Endothelial cell of umbilical vein (primary cell): ENCODE measurements around the gene KCNC4. TPM values are rescaled to one million over a fixed set of nuclear protein-coding genes. Genes with fewer than 3 reads are reported as not detected.

Source experiments
- BruUV-seq: library from RNA; stranded (reverse); fragments of 400-500 nt; replicated peaks from 2 replicates; lab custom pipeline; 2021; lab: Mats Ljungman, UMichigan
- CTCF ChIA-PET: fragments of 300-600, 350-600 bp; sonication (Branson Sonifier 250); formaldehyde crosslinking; loops from one replicate; lab custom pipeline; 2021; ENCODE audit warnings: antibody characterized with exemption, inconsistent platforms; lab: Charles Lee
- POLR2A ChIA-PET: fragments of 300-600, 350-600 bp; sonication (Branson Sonifier 250); formaldehyde crosslinking; loops from one replicate; lab custom pipeline; 2021; ENCODE audit warnings: antibody characterized with exemption, inconsistent platforms; lab: Charles Lee
- DNase-seq: peaks from one replicate; pipeline ENCODE4 v3.0.0-alpha.2; 2011; ENCODE audit warnings: low read depth, low spot score
- FAIRE-seq: peaks from 2 replicates; lab custom pipeline; 2011; peaks lifted over from hg19 to GRCh38; lab: Jason Lieb, UNC
- H2AFZ ChIP-seq: 2 replicates; pipeline ENCODE4 v1.6.0; 2012; ENCODE audit warnings: low read depth, low read length, control low read depth, inconsistent platforms
- H3K27ac ChIP-seq: 2 replicates; pipeline ENCODE4 v1.5.1; 2011; ENCODE audit warnings: low read depth, mild to moderate bottlenecking, control low read depth, low read length, moderate library complexity; ENCODE audit not compliant: insufficient read depth
- H3K27me3 ChIP-seq, 2 experiments: 2 replicates each; pipeline versions ENCODE4 v1.6.0 to v1.6.1; 2011; ENCODE audit warnings: low read length in 2 of 2, mixed read lengths in 1 of 2; ENCODE audit not compliant: control insufficient read depth in 2 of 2, insufficient read depth in 2 of 2
- H3K36me3 ChIP-seq, 2 experiments: 2 replicates in 1 of 2; 3 replicates in 1 of 2; pipeline ENCODE4 v1.5.1; 2011; ENCODE audit warnings: low read length in 2 of 2, mild to moderate bottlenecking in 1 of 2, moderate library complexity in 1 of 2; ENCODE audit not compliant: control insufficient read depth in 2 of 2, insufficient read depth in 2 of 2; ENCODE audit errors: extremely low read depth in 1 of 2
- H3K4me1 ChIP-seq: 3 replicates; pipeline ENCODE4 v1.5.1; 2011; ENCODE audit warnings: mild to moderate bottlenecking, low read length; ENCODE audit not compliant: control insufficient read depth, insufficient read depth; ENCODE audit errors: extremely low read depth
- H3K4me2 ChIP-seq: 2 replicates; pipeline ENCODE4 v1.6.1; 2011; ENCODE audit warnings: low read length, control low read depth, mixed read lengths; ENCODE audit not compliant: insufficient read depth
- H3K4me3 ChIP-seq, 3 experiments: fragments of 200-600 bp in 1 of 3; sonication (generic), shearing (Covaris generic) in 1 of 3; replicated peaks in 1 of 3; 2 replicates each; pipeline ENCODE4 v1.5.1; 2011 to 2016; ENCODE audit warnings: control low read depth in 3 of 3, low read length in 3 of 3, mild to moderate bottlenecking in 2 of 3, inconsistent platforms in 1 of 3, low read depth in 1 of 3, moderate library complexity in 1 of 3; ENCODE audit not compliant: insufficient read depth in 1 of 3
- H3K79me2 ChIP-seq: 2 replicates; pipeline ENCODE4 v1.6.0; 2012; ENCODE audit warnings: low read length, inconsistent platforms; ENCODE audit not compliant: control insufficient read depth, insufficient read depth
- H3K9ac ChIP-seq: replicated peaks from 2 replicates; pipeline ENCODE3; 2011; ENCODE audit warnings: low read length, control low read depth; ENCODE audit not compliant: insufficient read depth; ENCODE audit errors: extremely low read depth
- H3K9me1 ChIP-seq: replicated peaks from 3 replicates; pipeline ENCODE4 v1.6.0; 2011; ENCODE audit warnings: mild to moderate bottlenecking, low read length; ENCODE audit not compliant: control insufficient read depth, insufficient read depth; ENCODE audit errors: extremely low read depth
- H3K9me3 ChIP-seq: replicated peaks from 2 replicates; pipeline ENCODE4 v1.5.1; 2012; ENCODE audit warnings: low read length, inconsistent platforms; ENCODE audit not compliant: control insufficient read depth, insufficient read depth
- H4K20me1 ChIP-seq: replicated peaks from 2 replicates; pipeline ENCODE3; 2011; ENCODE audit warnings: mild to moderate bottlenecking, low read length; ENCODE audit not compliant: control insufficient read depth, insufficient read depth; ENCODE audit errors: extremely low read depth
- EZH2 ChIP-seq: IDR thresholded peaks from 2 replicates; pipeline ENCODE4 v1.6.1; 2012; ENCODE audit warnings: borderline replicate concordance, low read depth, mild to moderate bottlenecking, moderate library complexity, low read length, inconsistent platforms; ENCODE audit not compliant: severe bottlenecking
- FOS ChIP-seq: IDR thresholded peaks from 2 replicates; pipeline ENCODE4 v1.6.1; 2011; ENCODE audit warnings: mild to moderate bottlenecking, low read length, moderate library complexity, borderline replicate concordance; ENCODE audit not compliant: insufficient read depth
- GATA2 ChIP-seq: IDR thresholded peaks from 2 replicates; pipeline ENCODE4 v1.7.0; 2011; ENCODE audit warnings: low read depth, mild to moderate bottlenecking, moderate library complexity, mixed read lengths, low read length; ENCODE audit not compliant: insufficient read length, insufficient read depth
- MAX ChIP-seq: IDR thresholded peaks from 2 replicates; pipeline ENCODE4 v1.6.1; 2011; ENCODE audit not compliant: insufficient read depth, insufficient read length
- MYC ChIP-seq: IDR thresholded peaks from one replicate; pipeline ENCODE4 v1.6.1; 2011; ENCODE audit warnings: mild to moderate bottlenecking, low read depth, low read length
- POLR2A ChIP-seq: IDR thresholded peaks from 2 replicates; pipeline ENCODE4 v1.6.1; 2012; ENCODE audit warnings: low read depth, mild to moderate bottlenecking, control low read depth, low read length
- dilution Hi-C: fragments of 300-500 bp; cut with MboI; formaldehyde crosslinking; loops from one replicate; pipeline ENCODE4 v1.15.0; 2019; ENCODE audit warnings: low sequenced_read_pairs; ENCODE audit not compliant: extremely low pct_ligation_motif_present
- intact Hi-C: fragments of 100-400 bp; cut with micrococcal nuclease; formaldehyde crosslinking; loops from one replicate; pipeline ENCODE4 v1.10.0; 2022
- polyA plus RNA-seq, 4 experiments: library from polyadenylated mRNA; depleted of rRNA in 3 of 4; stranded (reverse) in 3 of 4; unstranded in 1 of 4; fragments of >200 nt; gene quantifications; 2 replicates each; pipeline versions ENCODE4 v1.2.1 to v1.2.3, GENCODE V29; 2011 to 2012; ENCODE audit warnings: missing spikeins in 1 of 4
- total RNA-seq: library from RNA; stranded (reverse); gene quantifications from 2 replicates; pipeline ENCODE4 v1.2.3, GENCODE V29; 2021
- TF ChIP-seq, protein P1 (sequence below), 2 donors: IDR thresholded peaks; 1 replicate in 1 of 2; 2 replicates in 1 of 2; pipeline ENCODE4 v1.5.1; 2011; ENCODE audit warnings: low read length in 2 of 2, mild to moderate bottlenecking in 2 of 2, moderate library complexity in 2 of 2, control low read depth in 1 of 2, inconsistent platforms in 1 of 2, low read depth in 1 of 2; ENCODE audit not compliant: insufficient read depth in 1 of 2; ENCODE audit errors: extremely low read depth in 1 of 2

KCNC4 gene
- total and polyA plus RNA-seq, 2 donors (not counting 3 experiments of a cell fraction or from before 2014, with no cell fraction given) = 6.7 to 22.5 TPM

GRCh38 chr1:110242062-110242461, 31.9 kb downstream of the KCNC4 start:
- no peaks in the 10 kb centered on the region for H3K9me1 ChIP-seq
- TF ChIP-seq, protein P1, sequence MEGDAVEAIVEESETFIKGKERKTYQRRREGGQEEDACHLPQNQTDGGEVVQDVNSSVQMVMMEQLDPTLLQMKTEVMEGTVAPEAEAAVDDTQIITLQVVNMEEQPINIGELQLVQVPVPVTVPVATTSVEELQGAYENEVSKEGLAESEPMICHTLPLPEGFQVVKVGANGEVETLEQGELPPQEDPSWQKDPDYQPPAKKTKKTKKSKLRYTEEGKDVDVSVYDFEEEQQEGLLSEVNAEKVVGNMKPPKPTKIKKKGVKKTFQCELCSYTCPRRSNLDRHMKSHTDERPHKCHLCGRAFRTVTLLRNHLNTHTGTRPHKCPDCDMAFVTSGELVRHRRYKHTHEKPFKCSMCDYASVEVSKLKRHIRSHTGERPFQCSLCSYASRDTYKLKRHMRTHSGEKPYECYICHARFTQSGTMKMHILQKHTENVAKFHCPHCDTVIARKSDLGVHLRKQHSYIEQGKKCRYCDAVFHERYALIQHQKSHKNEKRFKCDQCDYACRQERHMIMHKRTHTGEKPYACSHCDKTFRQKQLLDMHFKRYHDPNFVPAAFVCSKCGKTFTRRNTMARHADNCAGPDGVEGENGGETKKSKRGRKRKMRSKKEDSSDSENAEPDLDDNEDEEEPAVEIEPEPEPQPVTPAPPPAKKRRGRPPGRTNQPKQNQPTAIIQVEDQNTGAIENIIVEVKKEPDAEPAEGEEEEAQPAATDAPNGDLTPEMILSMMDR (IDR thresholded peaks at IDR 0.05; ENCODE audit: extremely low read depth in 1 of 2, insufficient read depth in 1 of 2, low read depth in 1 of 2, low read length in 2 of 2) = no peak
- TF ChIP-seq MAX (no peak), POLR2A (no peak), FOS (no peak), EZH2 (no peak), MYC (no peak), GATA2 (no peak)
- H4K20me1 ChIP-seq = no peaks in the 10 kb centered on the region
- H3K79me2 ChIP-seq = no peaks in the 10 kb centered on the region
- peaks cover 19% of the 10 kb centered on the region for H3K4me1 ChIP-seq
- FAIRE-seq = no peak
- H3K4me2 ChIP-seq = no peak overlapping the region
- H3K9me3 ChIP-seq = no peaks in the 10 kb centered on the region
- intact Hi-C loops = no loop called here
- no peak overlapping the region for H3K9ac ChIP-seq
- BruUV-seq = no TSS peak
- ChIA-PET POLR2A (no interaction called here), CTCF (interaction anchor here (3.6 kb wide), 1 partner anchor 71 kb away, joined by 13 read pairs; no protein-coding TSS in a partner anchor)
- dilution Hi-C loops = no loop called here
- no peaks in the 10 kb centered on the region for H3K27me3 ChIP-seq
- H3K27ac ChIP-seq = no peak overlapping the region
- H2AFZ ChIP-seq = no peak overlapping the region
- no peaks in the 10 kb centered on the region for H3K36me3 ChIP-seq
- H3K4me3 ChIP-seq = no peak overlapping the region
- DNase-seq = no peak
